GM12865 (cell line): ENCODE measurements around the gene IL17C.

Experiments
- DNase-seq: peaks from one replicate; pipeline ENCODE4 v3.0.0; 2010; ENCODE audit warnings: low read depth
- H3K4me3 ChIP-seq: 2 replicates; pipeline ENCODE4 v1.5.1; 2011; ENCODE audit warnings: mild to moderate bottlenecking, low read depth, low read length, control low read depth
- TF ChIP-seq, protein P1 (sequence below): IDR thresholded peaks from 2 replicates; pipeline ENCODE4 v1.5.1; 2011; ENCODE audit warnings: low read length, control low read depth, low read depth, inconsistent platforms; ENCODE audit not compliant: insufficient read depth; ENCODE audit errors: missing control alignments

The IL17C gene

DNA sequence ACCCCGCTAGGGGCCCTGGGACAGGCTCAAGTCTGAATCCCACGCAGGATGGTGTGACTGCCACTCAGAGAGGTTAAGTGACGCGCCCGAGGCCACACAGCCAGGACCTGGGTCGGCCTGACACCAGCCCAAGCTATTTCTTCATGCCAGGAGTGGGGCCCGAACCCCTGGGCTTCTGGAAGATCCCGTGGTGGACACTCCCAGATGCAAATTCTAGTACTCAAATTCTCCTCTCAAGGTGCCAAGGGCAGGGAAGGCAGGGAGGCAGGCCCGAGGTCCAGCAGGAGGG lies 5.2 kb downstream of the IL17C start:
- TF ChIP-seq, protein P1, sequence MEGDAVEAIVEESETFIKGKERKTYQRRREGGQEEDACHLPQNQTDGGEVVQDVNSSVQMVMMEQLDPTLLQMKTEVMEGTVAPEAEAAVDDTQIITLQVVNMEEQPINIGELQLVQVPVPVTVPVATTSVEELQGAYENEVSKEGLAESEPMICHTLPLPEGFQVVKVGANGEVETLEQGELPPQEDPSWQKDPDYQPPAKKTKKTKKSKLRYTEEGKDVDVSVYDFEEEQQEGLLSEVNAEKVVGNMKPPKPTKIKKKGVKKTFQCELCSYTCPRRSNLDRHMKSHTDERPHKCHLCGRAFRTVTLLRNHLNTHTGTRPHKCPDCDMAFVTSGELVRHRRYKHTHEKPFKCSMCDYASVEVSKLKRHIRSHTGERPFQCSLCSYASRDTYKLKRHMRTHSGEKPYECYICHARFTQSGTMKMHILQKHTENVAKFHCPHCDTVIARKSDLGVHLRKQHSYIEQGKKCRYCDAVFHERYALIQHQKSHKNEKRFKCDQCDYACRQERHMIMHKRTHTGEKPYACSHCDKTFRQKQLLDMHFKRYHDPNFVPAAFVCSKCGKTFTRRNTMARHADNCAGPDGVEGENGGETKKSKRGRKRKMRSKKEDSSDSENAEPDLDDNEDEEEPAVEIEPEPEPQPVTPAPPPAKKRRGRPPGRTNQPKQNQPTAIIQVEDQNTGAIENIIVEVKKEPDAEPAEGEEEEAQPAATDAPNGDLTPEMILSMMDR = no peak
- no peak overlapping the region for H3K4me3 ChIP-seq
- DNase-seq = no peak

DNA sequence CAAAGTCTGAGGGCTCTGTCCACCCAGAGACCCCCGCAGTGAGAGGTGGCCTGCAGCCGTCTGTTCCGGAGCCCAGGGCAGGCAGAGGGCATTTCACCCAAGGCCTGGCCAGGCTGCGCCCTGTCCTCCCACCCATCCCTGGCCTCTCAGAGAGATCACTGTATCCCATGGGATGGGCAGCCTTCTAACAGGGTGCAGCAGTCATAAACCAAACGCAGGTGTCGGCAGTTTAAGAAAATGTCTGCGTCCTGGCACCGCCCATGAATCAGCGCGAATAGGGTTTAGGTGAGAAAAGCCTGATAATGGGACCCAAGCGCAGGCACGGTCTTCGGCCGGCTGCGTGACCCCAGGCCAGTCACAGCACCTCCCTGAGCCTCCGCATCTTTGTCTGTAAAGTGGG lies 7.1 kb downstream of the IL17C start:
- TF ChIP-seq, protein P1 = no peak
- DNase-seq = no peak
- no peak overlapping the region for H3K4me3 ChIP-seq

DNA sequence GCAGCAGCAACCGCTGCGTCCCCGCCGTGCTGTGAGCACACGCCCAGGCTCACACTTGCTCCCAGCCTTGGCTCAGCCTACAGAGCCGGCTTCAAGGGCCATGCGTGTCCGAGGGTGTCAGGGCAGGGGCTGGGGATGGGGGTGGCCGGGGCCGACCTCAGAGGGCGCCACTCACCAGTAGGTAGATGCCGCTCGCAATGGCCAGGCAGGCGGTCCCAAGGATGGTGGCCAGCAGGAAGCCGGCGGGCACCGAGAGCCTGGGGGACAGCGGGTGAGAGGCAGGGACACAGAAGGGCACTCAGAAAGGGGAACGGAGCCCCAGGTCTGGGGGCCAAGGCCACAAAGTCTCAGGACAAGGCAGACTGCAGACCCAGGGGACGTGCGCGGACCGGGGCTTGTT lies 7.6 kb downstream of the IL17C start:
- no peak overlapping the region for H3K4me3 ChIP-seq
- TF ChIP-seq, protein P1 = no peak
- DNase-seq = no peak

DNA sequence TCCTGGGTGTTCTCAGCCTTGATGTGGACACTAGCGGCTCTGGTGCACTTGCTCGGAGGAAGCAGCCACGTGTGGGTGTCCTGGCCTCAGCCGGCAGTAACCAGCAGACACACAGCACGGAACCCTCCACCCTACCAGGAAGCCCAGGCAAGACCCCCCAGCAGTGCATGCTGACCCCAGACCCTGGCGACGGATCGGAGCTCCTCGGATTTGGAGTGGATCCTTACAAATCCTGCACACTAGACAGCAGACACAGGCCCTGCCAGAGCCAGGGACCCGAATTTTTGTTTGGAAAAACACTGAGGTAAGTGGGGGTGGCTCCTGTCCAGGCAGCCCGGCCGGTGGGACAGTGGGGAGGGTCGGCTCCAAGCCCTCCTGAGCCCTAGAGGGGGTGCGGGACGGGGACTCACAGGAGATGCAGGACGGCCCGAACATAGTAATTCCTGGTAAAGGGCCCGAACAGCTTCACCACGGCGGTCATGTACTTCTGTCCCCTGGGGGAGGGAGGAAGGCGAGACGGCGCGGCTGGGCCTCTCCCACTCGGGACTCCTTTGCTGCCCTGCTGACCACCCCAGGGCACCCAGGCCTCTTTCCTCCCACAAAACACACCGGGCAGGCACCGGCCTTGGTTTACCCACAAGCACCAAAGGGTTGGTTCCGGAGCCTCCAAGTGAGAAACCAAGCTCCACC lies 8.1 kb downstream of the IL17C start:
- TF ChIP-seq, protein P1 = no peak
- no peak for DNase-seq
- H3K4me3 ChIP-seq = no peak overlapping the region

DNA sequence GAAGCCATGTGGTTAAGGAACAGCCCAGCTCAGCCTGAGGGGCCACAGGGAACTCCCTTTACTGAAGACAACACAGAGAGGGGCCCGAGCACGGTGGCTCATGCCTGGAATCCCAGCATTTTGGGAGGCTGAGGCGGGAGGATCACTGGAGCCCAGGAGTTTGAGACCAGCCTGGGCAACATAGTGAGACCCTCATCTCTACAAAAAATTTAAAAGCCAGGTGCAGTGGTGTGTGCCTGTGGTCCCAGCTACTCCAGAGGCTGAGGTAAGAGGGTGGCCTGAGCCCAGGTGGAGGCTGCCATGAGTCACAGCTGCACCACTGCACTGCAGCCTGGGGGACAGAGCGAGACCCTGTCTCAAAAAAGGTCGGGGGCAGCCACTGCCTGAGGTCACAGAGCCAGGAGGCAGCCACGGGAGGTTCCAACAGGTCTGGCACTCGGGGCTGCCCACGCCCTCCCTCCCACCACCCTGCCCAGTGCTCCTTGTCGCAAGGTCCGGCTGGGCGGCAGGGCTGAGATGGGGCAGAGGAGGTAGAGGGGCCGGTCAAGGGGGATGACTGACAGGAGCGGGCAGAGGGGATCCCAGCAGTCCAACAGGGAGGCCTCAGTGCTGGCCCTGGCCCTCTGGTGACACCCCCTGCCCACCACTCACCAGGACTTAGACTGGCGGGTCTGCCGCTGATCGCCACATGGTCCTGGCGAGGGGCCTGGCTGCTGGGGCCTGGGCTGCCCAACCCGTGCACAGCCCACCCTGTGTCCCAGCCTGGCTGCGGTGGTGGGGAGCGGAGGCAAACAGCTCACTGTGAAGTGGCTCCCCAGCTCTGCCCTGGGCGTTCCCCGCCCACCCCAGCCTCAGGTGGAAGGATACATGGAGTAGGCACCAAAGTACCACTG lies 9.1 kb downstream of the IL17C start:
- TF ChIP-seq, protein P1 = no peak
- no peak for DNase-seq
- H3K4me3 ChIP-seq = no peak overlapping the region

DNA sequence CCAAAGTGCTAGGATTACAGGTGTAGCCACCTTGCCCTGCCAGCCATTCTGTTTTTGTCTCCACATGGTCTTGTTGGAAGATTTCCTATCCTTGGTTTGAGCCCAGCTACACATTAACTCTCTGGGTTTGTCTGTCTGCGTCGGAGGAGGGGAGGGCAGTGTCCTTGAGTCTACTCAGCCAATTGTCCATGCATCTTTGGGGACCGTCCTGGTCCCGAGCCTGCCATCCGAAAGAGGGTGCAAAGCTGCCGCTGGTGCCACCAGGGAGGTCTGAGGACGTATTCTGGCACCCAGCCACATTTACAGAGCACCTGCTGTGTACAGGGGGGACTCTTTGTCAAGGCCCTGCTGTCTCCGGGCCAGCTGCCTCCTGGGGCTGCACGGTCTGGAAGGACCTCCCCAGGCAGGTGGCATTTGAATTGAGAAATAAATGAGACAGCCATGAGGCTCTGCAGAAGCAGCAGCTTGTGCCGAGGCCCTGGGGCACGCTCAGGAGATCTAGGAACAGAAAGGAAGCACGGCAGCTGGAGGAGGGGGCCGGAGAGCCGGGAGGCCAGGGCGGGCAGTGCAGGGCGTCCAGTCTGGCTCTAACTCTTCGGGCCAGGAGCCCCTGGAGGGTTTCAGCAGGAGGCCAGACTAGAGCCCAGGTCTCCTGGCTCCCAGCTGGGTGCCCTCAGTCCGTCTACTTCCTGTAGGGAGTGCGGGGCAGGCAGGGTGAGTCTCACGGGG lies 11.0 kb downstream of the IL17C start:
- H3K4me3 ChIP-seq = peak overlapping the region; percentile 91
- DNase-seq = no peak
- TF ChIP-seq, protein P1 = no peak
